ENCODE measurements around the gene TGFBRAP1. TPM values are rescaled to one million over a fixed set of nuclear protein-coding genes. Genes with fewer than 3 reads are reported as not detected.

TGFBRAP1 gene
- total RNA-seq, 1 experiment from 2014 or later = 24.8 TPM

GRCh38 chr2:105239924-105240323, 89.6 kb downstream of the TGFBRAP1 start:
- no peaks in the 10 kb centered on the region for H3K36me3 ChIP-seq (ENCODE audit: insufficient read depth, low read length, poor library complexity, severe bottlenecking)
- TF ChIP-seq CTCF (conservative IDR thresholded peaks at IDR 0.05; ENCODE audit: low read depth, low read length) (no peak), EZH2 (IDR thresholded peaks at IDR 0.05; ENCODE audit: borderline replicate concordance, low read depth, low read length, poor library complexity, severe bottlenecking) (no peak)
- no peaks in the 10 kb centered on the region for H3K9me3 ChIP-seq (ENCODE audit: low read depth, low read length, poor library complexity, severe bottlenecking)
- H3K27ac ChIP-seq (ENCODE audit: low read depth, low read length, poor library complexity, severe bottlenecking) = no peak overlapping the region
- no TSS peak for BruUV-seq (replicated peaks)
- no peak for DNase-seq (ENCODE audit: low spot score)
- no peaks in the 10 kb centered on the region for H3K27me3 ChIP-seq (replicated peaks; ENCODE audit: insufficient read depth, low read depth, low read length, poor library complexity)
- H3K4me1 ChIP-seq (ENCODE audit: insufficient read depth, low read length, poor library complexity, severe bottlenecking) = no peaks in the 10 kb centered on the region
- POLR2A ChIA-PET (ENCODE audit: low non-redundant PET) = no interaction called here
- intact Hi-C loops (cut with micrococcal nuclease; ENCODE audit: unreplicated experiment) = loop anchor here (10.0 kb wide), 1 partner anchor 305 kb away; no protein-coding TSS in a partner anchor
- H3K4me3 ChIP-seq (ENCODE audit: low read depth, low read length, poor library complexity, severe bottlenecking) = no peak overlapping the region
- CTCF ChIA-PET = interaction anchor here (0.6 kb wide), 1 partner anchor 90 kb away, joined by 7 read pairs; no protein-coding TSS in a partner anchor

DNA sequence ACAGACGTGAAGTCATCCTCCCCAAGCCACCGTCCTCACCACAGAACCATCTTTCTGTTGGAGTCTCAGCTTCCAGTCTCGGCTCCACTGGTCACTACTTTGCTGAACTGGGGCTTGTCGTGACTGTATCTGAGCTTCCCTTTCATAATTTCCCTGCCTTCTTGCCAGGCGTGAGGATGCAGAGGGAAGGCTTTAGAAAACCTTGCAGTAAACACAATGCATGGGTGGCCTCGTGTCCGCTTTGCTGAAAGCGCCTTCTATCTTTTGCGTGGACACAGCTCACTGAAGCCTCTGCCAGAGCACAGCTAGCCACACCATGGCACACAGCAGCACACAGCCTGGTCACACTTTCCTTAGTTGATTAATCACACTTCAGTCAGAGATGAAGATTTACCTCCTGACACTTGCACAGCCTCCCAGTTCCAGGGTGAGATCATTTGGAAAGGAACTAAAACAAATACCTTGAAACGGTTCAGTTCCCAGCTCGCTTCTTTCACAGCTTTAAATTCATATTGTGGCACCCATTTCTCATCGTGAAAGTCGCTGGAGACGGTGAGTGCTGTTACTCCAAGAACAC, 90.8 kb downstream of the TGFBRAP1 start:
- TF ChIP-seq EZH2 (IDR thresholded peaks at IDR 0.05; ENCODE audit: borderline replicate concordance, low read depth, low read length, poor library complexity, severe bottlenecking) (no peak), CTCF (conservative IDR thresholded peaks at IDR 0.05; ENCODE audit: low read depth, low read length) (no peak)
- no peak overlapping the region for H3K27ac ChIP-seq (ENCODE audit: low read depth, low read length, poor library complexity, severe bottlenecking)
- no peaks in the 10 kb centered on the region for H3K36me3 ChIP-seq (ENCODE audit: insufficient read depth, low read length, poor library complexity, severe bottlenecking)
- no peaks in the 10 kb centered on the region for H3K9me3 ChIP-seq (ENCODE audit: low read depth, low read length, poor library complexity, severe bottlenecking)
- ChIA-PET POLR2A (ENCODE audit: low non-redundant PET) (no interaction called here), CTCF (interaction anchor here (0.6 kb wide), 2 partner anchors 128 to 508 kb away, joined by 5 to 6 read pairs; no protein-coding TSS in a partner anchor)
- intact Hi-C loops (cut with micrococcal nuclease; ENCODE audit: unreplicated experiment) = loop anchor here (10.0 kb wide), 1 partner anchor 304 kb away; no protein-coding TSS in a partner anchor
- H3K4me1 ChIP-seq (ENCODE audit: insufficient read depth, low read length, poor library complexity, severe bottlenecking) = no peaks in the 10 kb centered on the region
- DNase-seq (ENCODE audit: low spot score) = no peak
- BruUV-seq (replicated peaks) = no TSS peak
- H3K27me3 ChIP-seq (replicated peaks; ENCODE audit: insufficient read depth, low read depth, low read length, poor library complexity) = no peaks in the 10 kb centered on the region
- H3K4me3 ChIP-seq (ENCODE audit: low read depth, low read length, poor library complexity, severe bottlenecking) = no peak overlapping the region

- POLR2A ChIA-PET (ENCODE audit: low non-redundant PET) = no interaction called here
- no peaks in the 10 kb centered on the region for H3K9me3 ChIP-seq (ENCODE audit: low read depth, low read length, poor library complexity, severe bottlenecking)
- no peak overlapping the region for H3K27ac ChIP-seq (ENCODE audit: low read depth, low read length, poor library complexity, severe bottlenecking)
- intact Hi-C loops (cut with micrococcal nuclease; ENCODE audit: unreplicated experiment) = loop anchor here (10.0 kb wide), 1 partner anchor 302 kb away; no protein-coding TSS in a partner anchor
- CTCF ChIA-PET = no interaction called here
- BruUV-seq (replicated peaks) = no TSS peak
- no peak overlapping the region for H3K4me3 ChIP-seq (ENCODE audit: low read depth, low read length, poor library complexity, severe bottlenecking)
- H3K36me3 ChIP-seq (ENCODE audit: insufficient read depth, low read length, poor library complexity, severe bottlenecking) = no peaks in the 10 kb centered on the region
- TF ChIP-seq CTCF (conservative IDR thresholded peaks at IDR 0.05; ENCODE audit: low read depth, low read length) (no peak), EZH2 (IDR thresholded peaks at IDR 0.05; ENCODE audit: borderline replicate concordance, low read depth, low read length, poor library complexity, severe bottlenecking) (no peak)
- no peaks in the 10 kb centered on the region for H3K27me3 ChIP-seq (replicated peaks; ENCODE audit: insufficient read depth, low read depth, low read length, poor library complexity)
- no peak for DNase-seq (ENCODE audit: low spot score)
- H3K4me1 ChIP-seq (ENCODE audit: insufficient read depth, low read length, poor library complexity, severe bottlenecking) = no peaks in the 10 kb centered on the region
These were observed 92.3 kb downstream of the TGFBRAP1 start for GRCh38 chr2:105237045-105237765.
